Gastroesophageal sphincter (tissue), 4 donors: ENCODE measurements around the gene MX2. TPM values are rescaled to one million over a fixed set of nuclear protein-coding genes. Genes with fewer than 3 reads are reported as not detected.
"Not testable (repeated sequence)": the region's sequence is repeated elsewhere in the genome, so short reads cannot be mapped to it uniquely, and the experiment has no call there.

Source experiments
- ATAC-seq: fragments of 150-250 bp; one replicate; pipeline ENCODE4 v1.9.1; 2016; ENCODE audit warnings: mild to moderate bottlenecking, moderate library complexity
- H3K27ac ChIP-seq, 4 donors: fragments of 200-600 bp; sonication (generic) in 3 of 4; 1 replicate in 3 of 4; 2 replicates in 1 of 4; pipeline ENCODE4 v1.5.1; 2016 to 2019
- H3K27me3 ChIP-seq: fragments of 200-600 bp; sonication (generic); one replicate; pipeline ENCODE4 v1.5.1; 2019
- H3K36me3 ChIP-seq, 2 donors: fragments of 200-600 bp; sonication (generic); one replicate each; pipeline ENCODE4 v1.5.1; 2019; ENCODE audit warnings: control low read depth in 1 of 2
- H3K4me1 ChIP-seq, 3 donors: fragments of 200-600 bp; sonication (generic); 1 replicate in 2 of 3; 2 replicates in 1 of 3; pipeline ENCODE4 v1.5.1; 2016 to 2019; ENCODE audit warnings: control low read depth in 2 of 3
- H3K4me3 ChIP-seq, 2 donors: fragments of 200-600 bp; sonication (generic); one replicate each; pipeline ENCODE4 v1.5.1; 2019; ENCODE audit warnings: mild to moderate bottlenecking in 1 of 2, moderate library complexity in 1 of 2
- H3K9me3 ChIP-seq, 3 donors: fragments of 200-600 bp; sonication (generic); one replicate each; pipeline ENCODE4 v1.5.1; 2017 to 2019; ENCODE audit warnings: control low read depth in 2 of 3
- EP300 ChIP-seq: sonication (generic); formaldehyde crosslinking; IDR thresholded peaks from one replicate; pipeline ENCODE4 v1.6.1; 2017; ENCODE audit warnings: antibody characterized with exemption, mild to moderate bottlenecking
- POLR2A ChIP-seq, 2 donors: fragments of 450-650 bp; IDR thresholded peaks; one replicate each; pipeline ENCODE4 v1.6.1; 2017; ENCODE audit warnings: antibody characterized with exemption in 2 of 2, mild to moderate bottlenecking in 2 of 2, moderate library complexity in 1 of 2
- POLR2AphosphoS5 ChIP-seq: sonication (generic); formaldehyde crosslinking; IDR thresholded peaks from one replicate; pipeline ENCODE4 v1.6.1; 2017; ENCODE audit warnings: antibody characterized with exemption
- WGBS, 2 donors: methylation state at CpG; one replicate each; pipeline ENCODE4 v1.1.5; 2018; ENCODE audit warnings: low coverage in 1 of 2; 5-methylcytosine and 5-hydroxymethylcytosine counted together
- total RNA-seq, 4 donors: library from RNA; depleted of rRNA; stranded (reverse); fragments of >200 nt; gene quantifications; one replicate each; pipeline ENCODE4 v1.1.0, GENCODE V29; 2016
- TF ChIP-seq, protein P1 (sequence below), 4 experiments: fragments of 200-600 bp in 2 of 4; fragments of 450-650 bp in 2 of 4; sonication (generic) in 1 of 4; IDR thresholded peaks; one replicate each; pipeline ENCODE4 v1.5.1; 2017 to 2019; ENCODE audit warnings: antibody characterized with exemption in 4 of 4, mild to moderate bottlenecking in 2 of 4, moderate library complexity in 2 of 4

The MX2 gene
- total RNA-seq, 4 donors from 2014 or later: 7.3 to 16.3 (median 11.2) TPM

DNA sequence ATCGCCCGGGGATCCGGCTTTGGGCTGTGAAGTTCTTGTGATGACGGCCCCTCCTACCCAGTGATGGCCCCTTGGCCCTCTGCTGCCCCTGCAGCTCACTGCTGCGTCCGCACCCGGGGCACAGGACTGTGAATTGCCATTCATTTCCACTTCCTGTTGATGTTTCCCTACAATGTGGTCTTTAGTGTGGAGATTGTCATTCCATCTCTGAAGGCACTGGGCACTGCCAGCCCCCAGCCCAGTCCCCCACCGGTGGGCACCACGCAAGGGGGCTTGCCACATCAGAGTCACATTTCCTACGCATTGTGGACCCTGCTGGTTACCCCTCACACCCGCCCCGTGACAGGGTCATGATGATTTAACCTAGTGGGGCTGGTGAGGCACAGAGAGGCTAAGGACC lies 2.5 kb upstream of the MX2 start:
- 90% methylated on average over 2 of the region's 12 CpGs; no CpG with 5 or more reads in 1 of the 2 donors for WGBS, 2 donors
- H3K27me3 ChIP-seq: peaks cover 10% of the 10 kb centered on the region
- no peak overlapping the region for H3K4me3 ChIP-seq
- H3K36me3 ChIP-seq: no peaks in the 10 kb centered on the region
- peak overlapping the region in 2 of 4 donors; percentile 29 to 81 for H3K27ac ChIP-seq
- TF ChIP-seq POLR2A (IDR thresholded peaks at IDR 0.05) (no peak), POLR2AphosphoS5 (no peak), EP300 (no peak)
- TF ChIP-seq, protein P1, sequence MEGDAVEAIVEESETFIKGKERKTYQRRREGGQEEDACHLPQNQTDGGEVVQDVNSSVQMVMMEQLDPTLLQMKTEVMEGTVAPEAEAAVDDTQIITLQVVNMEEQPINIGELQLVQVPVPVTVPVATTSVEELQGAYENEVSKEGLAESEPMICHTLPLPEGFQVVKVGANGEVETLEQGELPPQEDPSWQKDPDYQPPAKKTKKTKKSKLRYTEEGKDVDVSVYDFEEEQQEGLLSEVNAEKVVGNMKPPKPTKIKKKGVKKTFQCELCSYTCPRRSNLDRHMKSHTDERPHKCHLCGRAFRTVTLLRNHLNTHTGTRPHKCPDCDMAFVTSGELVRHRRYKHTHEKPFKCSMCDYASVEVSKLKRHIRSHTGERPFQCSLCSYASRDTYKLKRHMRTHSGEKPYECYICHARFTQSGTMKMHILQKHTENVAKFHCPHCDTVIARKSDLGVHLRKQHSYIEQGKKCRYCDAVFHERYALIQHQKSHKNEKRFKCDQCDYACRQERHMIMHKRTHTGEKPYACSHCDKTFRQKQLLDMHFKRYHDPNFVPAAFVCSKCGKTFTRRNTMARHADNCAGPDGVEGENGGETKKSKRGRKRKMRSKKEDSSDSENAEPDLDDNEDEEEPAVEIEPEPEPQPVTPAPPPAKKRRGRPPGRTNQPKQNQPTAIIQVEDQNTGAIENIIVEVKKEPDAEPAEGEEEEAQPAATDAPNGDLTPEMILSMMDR (IDR thresholded peaks at IDR 0.05): no peak
- ATAC-seq: no peak
- no peaks in the 10 kb centered on the region for H3K9me3 ChIP-seq
- peaks cover 0 to 40% (median 0%) of the 10 kb centered on the region in 3 donors for H3K4me1 ChIP-seq

DNA sequence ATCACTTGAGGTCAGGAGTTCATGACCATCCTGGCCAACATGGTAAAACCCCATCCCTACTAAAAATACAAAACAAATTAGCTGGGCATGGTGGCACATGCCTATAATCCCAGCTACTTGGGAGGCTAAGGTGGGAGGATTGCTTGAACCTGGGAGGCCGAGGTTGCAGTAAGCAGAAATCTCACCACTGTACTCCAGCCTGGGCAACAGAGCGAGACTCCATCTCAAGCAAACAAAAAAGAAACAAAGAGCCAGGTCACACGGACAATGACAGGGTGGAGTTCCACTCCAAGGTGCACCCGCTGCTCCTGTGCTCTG lies 2.1 kb upstream of the MX2 start:
- not testable (repeated sequence) for H3K9me3 ChIP-seq, ATAC-seq, H3K4me3 ChIP-seq, H3K36me3 ChIP-seq
- H3K4me1 ChIP-seq: peaks cover 0 to 44% (median 0%) of the 10 kb centered on the region in 3 donors
- WGBS, 2 donors: 85 to 100% methylated on average over 1 to 3 of the region's 4 CpGs
- H3K27me3 ChIP-seq: peaks cover 10% of the 10 kb centered on the region
- peak overlapping the region in 2 of 4 donors; percentile 81 to 85 for H3K27ac ChIP-seq

DNA sequence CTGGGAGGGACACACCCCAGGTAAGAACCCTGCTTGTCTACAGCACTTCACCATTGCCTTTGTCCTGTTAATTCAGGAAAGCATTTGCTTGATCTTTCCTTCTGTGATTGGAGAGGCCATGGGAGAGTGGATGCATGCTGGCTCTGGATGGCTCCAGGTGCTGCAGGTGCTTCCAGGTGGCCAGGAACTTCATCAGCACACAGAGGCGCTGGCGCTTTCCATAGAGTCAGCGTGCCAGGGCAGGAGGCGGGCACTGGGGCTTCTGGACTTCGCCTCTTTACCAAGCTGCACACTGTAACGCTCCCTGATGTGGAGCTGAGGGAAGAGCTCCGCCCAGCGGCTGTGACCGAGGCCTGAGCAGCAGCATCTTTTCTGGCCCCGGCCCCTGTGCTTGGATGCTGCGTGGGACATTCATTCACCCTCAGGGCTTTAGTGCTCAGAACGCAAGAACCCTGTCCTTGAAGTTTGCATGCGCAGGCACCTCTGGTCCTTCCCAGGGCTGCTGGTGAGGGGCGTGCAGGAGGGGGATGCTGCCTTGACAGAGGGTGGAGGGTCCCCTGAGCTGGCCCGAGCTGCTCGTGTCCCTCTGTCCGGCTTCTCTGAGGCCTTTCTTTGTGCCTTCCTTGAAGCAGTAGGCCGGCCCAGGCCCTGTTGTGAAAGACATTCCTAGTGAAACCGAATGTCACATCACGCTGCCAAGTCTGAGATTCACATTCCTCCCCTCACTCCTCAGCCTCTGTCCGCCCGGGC lies 1.6 kb upstream of the MX2 start:
- peak; percentile 62 for ATAC-seq

DNA sequence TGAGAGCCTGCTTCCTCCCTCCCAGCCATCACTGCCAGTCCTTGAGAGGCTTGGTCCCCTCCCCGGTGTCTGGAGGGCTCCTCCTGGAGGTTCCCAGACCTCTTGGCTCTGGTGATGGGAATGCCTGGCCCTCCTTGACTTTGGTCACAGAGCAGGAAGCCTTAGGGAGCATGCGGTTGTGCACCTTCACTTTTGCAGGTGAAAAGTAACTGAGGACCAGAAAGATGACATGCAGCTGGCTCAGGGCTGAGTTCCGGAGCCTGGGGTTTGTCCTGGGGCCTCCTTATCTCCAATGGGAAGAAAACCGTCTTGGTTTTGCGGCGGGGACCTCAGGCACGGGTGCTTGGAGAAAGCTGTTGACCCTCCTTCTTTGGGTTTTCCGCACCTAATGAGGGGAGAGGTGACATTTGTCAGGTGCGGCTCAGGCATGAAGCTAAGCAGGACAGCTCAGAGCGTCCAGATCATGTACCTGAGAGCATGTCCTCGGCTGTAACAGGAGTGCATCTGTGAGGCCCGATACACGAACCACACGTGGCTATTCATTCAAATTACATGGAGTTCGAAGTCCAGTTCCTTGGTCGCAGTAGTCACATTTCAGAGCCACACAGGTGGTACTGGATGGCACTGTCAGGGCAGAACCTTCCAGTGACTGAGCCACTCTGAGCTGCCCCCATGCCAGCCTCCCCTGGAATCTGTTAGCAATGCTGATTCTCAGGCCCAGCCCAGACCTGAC lies 608 bp upstream of the MX2 start:
- H3K9me3 ChIP-seq: no peaks in the 10 kb centered on the region
- H3K36me3 ChIP-seq: no peaks in the 10 kb centered on the region
- ATAC-seq: no peak
- peak overlapping the region in 3 of 4 donors; percentile 53 to 85 (median 81) for H3K27ac ChIP-seq
- WGBS, 2 donors: 95 to 100% methylated on average over 3 to 4 of the region's 16 CpGs
- peaks cover 0 to 45% (median 0%) of the 10 kb centered on the region in 3 donors for H3K4me1 ChIP-seq
- no peak for TF ChIP-seq POLR2AphosphoS5
- TF ChIP-seq, protein P1 (IDR thresholded peaks at IDR 0.05): no peak
- TF ChIP-seq EP300: no peak
- TF ChIP-seq POLR2A (IDR thresholded peaks at IDR 0.05): no peak
- H3K4me3 ChIP-seq: peak overlapping the region in 1 of 2 donors; percentile 49
- H3K27me3 ChIP-seq: peaks cover 17% of the 10 kb centered on the region

More for the DNA sequence above, 1.6 kb upstream of the MX2 start:
- no peaks in the 10 kb centered on the region for H3K9me3 ChIP-seq
- WGBS, 2 donors: 34% methylated on average over 11 of the region's 22 CpGs; no CpG with 5 or more reads in 1 of the 2 donors
- TF ChIP-seq, protein P1 (IDR thresholded peaks at IDR 0.05): peak in 1 of 4 experiments; percentile 19
- no peak for TF ChIP-seq POLR2AphosphoS5
- H3K36me3 ChIP-seq: no peaks in the 10 kb centered on the region
- peak overlapping the region in 3 of 4 donors; percentile 53 to 85 (median 81) for H3K27ac ChIP-seq
- peaks cover 0 to 45% (median 0%) of the 10 kb centered on the region in 3 donors for H3K4me1 ChIP-seq
- H3K4me3 ChIP-seq: no peak overlapping the region
- peaks cover 10% of the 10 kb centered on the region for H3K27me3 ChIP-seq

DNA sequence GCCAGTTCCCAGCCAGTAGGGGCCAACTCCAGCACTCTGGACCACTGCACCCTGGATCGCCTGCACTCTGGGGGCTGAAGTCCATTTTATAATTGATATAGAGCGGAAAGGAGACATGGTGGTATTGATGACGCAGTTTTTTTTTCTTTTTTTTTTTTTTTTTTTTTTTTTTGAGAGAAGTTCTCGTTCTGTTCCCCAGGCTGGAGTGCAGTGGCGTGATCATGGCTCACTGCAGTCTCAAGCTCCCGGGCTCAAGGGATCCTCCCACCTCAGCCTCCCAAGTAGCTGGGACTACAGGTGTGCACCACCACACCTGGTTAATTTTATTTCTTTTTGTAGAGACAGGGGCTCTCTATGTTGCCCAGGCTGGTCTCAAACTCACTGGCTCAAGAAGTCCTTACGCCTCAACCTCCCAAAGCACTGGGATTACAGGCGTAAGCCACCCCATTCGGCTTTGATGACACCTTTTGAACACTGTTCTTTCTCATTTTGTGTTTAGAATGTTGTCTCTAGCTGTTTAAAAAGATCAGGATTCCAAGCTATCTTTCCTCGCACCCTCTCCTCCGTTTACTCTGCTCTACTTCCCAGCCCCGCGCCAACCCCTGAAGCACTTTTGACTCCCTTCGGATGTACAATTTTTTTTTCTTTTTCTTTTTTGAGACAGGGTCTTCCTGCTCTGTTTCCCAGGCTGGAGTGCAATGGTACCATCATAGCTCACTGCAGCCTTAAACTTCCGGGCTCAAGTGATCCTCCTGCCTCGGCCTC lies 960 bp downstream of the MX2 start:
- no peaks in the 10 kb centered on the region for H3K36me3 ChIP-seq
- no peaks in the 10 kb centered on the region for H3K9me3 ChIP-seq
- peak overlapping the region in 1 of 2 donors; percentile 49 for H3K4me3 ChIP-seq
- H3K27me3 ChIP-seq: peaks cover 17% of the 10 kb centered on the region
- no peak for ATAC-seq
- WGBS, 2 donors: 91 to 95% methylated on average over 10 to 11 of the region's 16 CpGs
- H3K27ac ChIP-seq: peak overlapping the region in 3 of 4 donors; percentile 53 to 85 (median 81)
- TF ChIP-seq, protein P1 (IDR thresholded peaks at IDR 0.05): no peak
- TF ChIP-seq POLR2AphosphoS5 (no peak), EP300 (no peak)
- peaks cover 0 to 48% (median 0%) of the 10 kb centered on the region in 3 donors for H3K4me1 ChIP-seq
